ENCODE measurements around the gene FERMT1. TPM values are rescaled to one million over a fixed set of nuclear protein-coding genes. Genes with fewer than 3 reads are reported as not detected.

The FERMT1 gene
- total and polyA plus RNA-seq, 2 of the 13 experiments (the other 11 are each of a cell fraction or from before 2014, with no cell fraction given): 15.8 to 29.5 TPM

GRCh38 chr20:6123649-6124014 lies 802 bp upstream of the FERMT1 start (continued):
- TF ChIP-seq MYPOP (CRISPR knock-in tag; IDR thresholded peaks at IDR 0.05) (no peak), ELF3 (CRISPR knock-in tag; IDR thresholded peaks at IDR 0.05) (peak; percentile 5; the same call in 1 of the 2 replicates), NCOA2 (CRISPR knock-in tag; IDR thresholded peaks at IDR 0.05) (peak; percentile 44; the same call in 1 of the 2 replicates), SOX6 (IDR thresholded peaks at IDR 0.05) (no peak), SOX6 (CRISPR knock-in tag; IDR thresholded peaks at IDR 0.05) (peak; percentile 72), ZHX1 (CRISPR knock-in tag; IDR thresholded peaks at IDR 0.05; ENCODE audit: low read depth) (no peak), SOX5 (CRISPR knock-in tag; IDR thresholded peaks at IDR 0.05; ENCODE audit: borderline replicate concordance) (peak; percentile 83), AHDC1 (CRISPR knock-in tag; IDR thresholded peaks at IDR 0.05; ENCODE audit: borderline replicate concordance) (peak; percentile 51; the same call in 1 of the 2 replicates), DRAP1 (CRISPR knock-in tag; IDR thresholded peaks at IDR 0.05) (peak; percentile 74; the same call in 1 of the 2 replicates), TARDBP (CRISPR knock-in tag; IDR thresholded peaks at IDR 0.05) (no peak), HMGA1 (CRISPR knock-in tag; conservative IDR thresholded peaks at IDR 0.05) (no peak), TGIF2 (CRISPR knock-in tag; IDR thresholded peaks at IDR 0.05) (no peak; the same call in 1 of the 2 replicates), SNAPC5 (CRISPR knock-in tag; IDR thresholded peaks at IDR 0.05; ENCODE audit: borderline replicate concordance) (0 out of 2 replicates have a peak, but pooled peaks have one; percentile 16), CHD2 (IDR thresholded peaks at IDR 0.05; ENCODE audit: low read depth, low read length) (no peak), JDP2 (CRISPR knock-in tag; IDR thresholded peaks at IDR 0.05; ENCODE audit: borderline replicate concordance) (no peak), SAP130 (CRISPR knock-in tag; IDR thresholded peaks at IDR 0.05; ENCODE audit: low read depth) (peak; percentile 32; the same call in 1 of the 2 replicates), KLF11 (CRISPR knock-in tag; IDR thresholded peaks at IDR 0.05) (0 out of 2 replicates have a peak, but pooled peaks have one; percentile 25), RXRB (CRISPR knock-in tag; IDR thresholded peaks at IDR 0.05; ENCODE audit: borderline replicate concordance) (peak; percentile 79), ZNF784 (CRISPR knock-in tag; IDR thresholded peaks at IDR 0.05; ENCODE audit: borderline replicate concordance) (no peak), ZNF3 (CRISPR knock-in tag; IDR thresholded peaks at IDR 0.05) (peak; percentile 95), MAF1 (CRISPR knock-in tag; IDR thresholded peaks at IDR 0.05; ENCODE audit: borderline replicate concordance) (peak; percentile 22; the same call in 1 of the 2 replicates)
